GM13976 (cell line): ENCODE results near the gene CCDC148.
"Not testable (repeated sequence)": the region's sequence is repeated elsewhere in the genome, so short reads cannot be mapped to it uniquely, and the experiment has no call there.

Experiments used
- DNase-seq: peaks from one replicate; pipeline ENCODE4 v3.0.0; 2012; ENCODE audit warnings: low spot score
- CTCF ChIP-seq: IDR thresholded peaks from 2 replicates; pipeline ENCODE4 v1.5.1; 2012; ENCODE audit warnings: borderline replicate concordance, mild to moderate bottlenecking; ENCODE audit not compliant: insufficient read depth; ENCODE audit errors: extremely low read depth, missing control alignments, control extremely low read depth
- in situ Hi-C: fragments of 300-500 bp; cut with MboI; formaldehyde crosslinking; loops from one replicate; pipeline ENCODE4 v1.12.0; 2022; ENCODE audit warnings: low sequenced_read_pairs, mixed read lengths, inconsistent platforms; ENCODE audit not compliant: unreplicated experiment

Gene CCDC148

DNA sequence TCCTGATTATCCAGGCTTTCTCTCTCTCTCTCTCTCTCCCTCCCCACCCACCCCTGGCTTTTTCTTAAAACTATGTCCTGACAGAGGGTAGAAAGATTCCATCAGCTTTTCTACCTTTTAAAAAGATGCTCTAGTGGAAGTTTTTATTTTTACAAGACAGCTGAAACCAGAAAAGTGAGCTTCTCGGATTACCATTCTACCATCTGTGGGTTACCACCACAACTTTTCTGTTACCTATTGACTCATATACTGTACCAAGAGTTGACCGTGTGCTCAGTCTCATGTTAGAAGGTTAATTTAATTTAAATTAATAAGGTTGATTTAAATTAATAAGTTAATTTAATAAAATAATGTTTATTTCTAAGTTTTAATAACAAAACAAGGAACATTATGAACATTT lies 217.3 kb downstream of the CCDC148 start:
- TF ChIP-seq CTCF: no peak
- no peak for DNase-seq
- in situ Hi-C loops: no loop called here

DNA sequence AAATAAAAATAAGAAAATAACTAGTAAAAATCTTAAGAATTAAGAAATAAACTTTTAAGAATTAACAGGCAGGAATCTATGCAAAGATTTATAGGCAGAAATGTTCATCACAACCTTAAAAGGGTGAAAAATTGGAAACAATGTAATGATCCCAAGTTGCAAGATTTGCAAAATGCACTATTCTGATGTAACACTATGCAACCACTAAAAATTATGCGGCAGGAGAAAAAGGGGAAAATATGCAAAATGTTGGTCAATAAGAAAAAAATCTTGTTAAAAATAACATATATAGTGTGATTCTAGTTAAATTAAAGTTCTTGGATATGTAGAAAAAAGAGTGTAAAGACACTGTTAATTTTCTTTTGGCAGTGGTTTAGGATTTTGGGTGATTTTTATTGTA lies 222.1 kb downstream of the CCDC148 start:
- in situ Hi-C loops: no loop called here
- no peak for TF ChIP-seq CTCF
- DNase-seq: no peak

GRCh38 chr2:158232476-158232875 lies 224.1 kb downstream of the CCDC148 start:
- DNase-seq: no peak
- TF ChIP-seq CTCF: no peak

GRCh38 chr2:158228943-158229508 lies 227.5 kb downstream of the CCDC148 start:
- no peak for TF ChIP-seq CTCF
- DNase-seq: no peak
- in situ Hi-C loops: no loop called here

More at GRCh38 chr2:158232476-158232875, 224.1 kb downstream of the CCDC148 start:
- in situ Hi-C loops: no loop called here

DNA sequence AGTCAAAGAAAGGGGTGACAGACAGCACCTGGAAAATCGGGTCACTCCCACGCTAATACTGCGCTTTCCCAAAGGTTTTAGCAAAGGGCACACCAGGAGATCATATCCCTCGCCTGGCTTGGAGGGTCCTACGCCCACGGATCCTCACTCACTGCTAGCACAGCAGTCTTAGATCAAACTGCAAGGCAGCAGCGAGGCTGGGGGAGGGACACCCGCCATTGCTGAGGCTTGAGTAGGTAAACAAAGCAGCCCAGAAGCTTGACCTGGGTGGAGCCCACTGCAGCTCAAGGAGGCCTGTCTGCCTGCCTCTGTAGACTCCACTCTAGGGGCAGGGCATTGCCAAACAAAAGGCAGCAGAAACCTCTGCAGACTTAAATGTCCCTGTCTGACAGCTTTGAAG lies 233.5 kb downstream of the CCDC148 start:
- in situ Hi-C loops, DNase-seq: not testable (repeated sequence)

DNA sequence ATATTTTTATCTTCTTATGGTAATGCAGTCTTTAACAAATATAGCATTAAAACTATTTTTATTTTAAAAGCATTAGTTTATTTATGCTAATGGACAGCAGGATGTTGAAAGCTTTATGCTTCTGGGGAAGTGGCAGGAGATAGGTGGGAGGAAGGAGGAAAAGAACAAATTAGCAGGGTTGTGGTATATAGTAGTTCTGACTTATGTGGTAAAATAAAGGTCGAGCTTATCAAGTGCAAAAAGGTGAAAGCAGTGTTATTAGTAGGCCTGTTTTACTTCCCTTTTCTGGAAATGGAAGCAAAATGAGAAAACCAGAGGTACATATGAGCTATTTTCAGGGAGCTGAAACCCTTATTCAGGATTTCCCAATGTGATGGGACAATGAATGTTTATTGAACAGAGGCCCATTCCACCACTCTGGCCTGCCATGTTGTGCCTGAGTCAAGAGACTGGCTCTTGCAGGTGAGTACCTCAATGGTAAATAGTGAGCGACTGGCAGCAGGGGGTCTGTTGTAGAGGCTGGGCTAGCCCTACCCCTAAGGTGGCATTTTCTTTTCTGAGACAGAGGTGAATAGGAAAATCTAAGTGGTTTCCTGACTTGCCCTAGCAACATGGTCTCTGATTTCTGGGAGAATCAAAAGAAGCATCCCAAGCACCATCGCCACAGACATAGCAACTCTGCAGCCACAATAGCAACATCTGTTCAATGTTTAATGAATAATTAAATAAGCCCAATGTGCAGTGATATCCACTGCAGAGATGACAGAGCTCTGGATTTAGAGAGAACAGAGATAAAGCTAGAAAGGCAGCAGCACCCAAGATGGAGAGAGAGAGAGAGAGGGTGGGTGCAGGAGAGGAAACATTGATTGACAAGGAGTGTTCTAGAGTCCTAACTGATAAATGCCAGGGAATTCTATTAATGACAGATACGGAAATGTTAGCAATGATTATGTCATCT lies 235.2 kb downstream of the CCDC148 start:
- in situ Hi-C loops: no loop called here
- no peak for DNase-seq
- TF ChIP-seq CTCF: no peak

GRCh38 chr2:158217593-158217992 lies 239.0 kb downstream of the CCDC148 start:
- no peak for DNase-seq
- in situ Hi-C loops: no loop called here
- no peak for TF ChIP-seq CTCF
